NCI-H2081 (cell line): Measurements from ENCODE around the gene C19orf73.

Source experiments
- DNase-seq, 2 experiments: peaks; one replicate each; lab custom pipeline; 2025; lab: John Stamatoyannopoulos, UW

Gene C19orf73

DNA sequence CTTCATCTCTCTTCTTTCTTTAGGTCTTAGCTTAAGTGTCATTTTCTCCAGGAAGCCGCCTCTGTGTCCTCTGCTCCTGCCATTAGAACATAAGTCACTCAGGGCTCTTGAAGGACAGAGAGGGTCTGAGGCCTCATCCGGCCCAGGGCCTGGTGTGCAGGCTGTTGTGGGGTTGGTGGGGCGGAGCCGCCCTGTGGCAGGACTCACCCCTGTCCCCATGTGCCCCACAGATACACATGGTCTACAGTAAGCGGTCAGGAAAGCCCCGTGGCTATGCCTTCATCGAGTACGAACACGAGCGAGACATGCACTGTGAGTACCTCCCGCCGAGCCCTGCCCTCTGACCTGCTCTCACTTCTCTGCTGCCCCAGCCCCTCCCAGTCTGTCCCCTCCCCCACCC lies 17.8 kb downstream of the C19orf73 start:
- DNase-seq = no peak

DNA sequence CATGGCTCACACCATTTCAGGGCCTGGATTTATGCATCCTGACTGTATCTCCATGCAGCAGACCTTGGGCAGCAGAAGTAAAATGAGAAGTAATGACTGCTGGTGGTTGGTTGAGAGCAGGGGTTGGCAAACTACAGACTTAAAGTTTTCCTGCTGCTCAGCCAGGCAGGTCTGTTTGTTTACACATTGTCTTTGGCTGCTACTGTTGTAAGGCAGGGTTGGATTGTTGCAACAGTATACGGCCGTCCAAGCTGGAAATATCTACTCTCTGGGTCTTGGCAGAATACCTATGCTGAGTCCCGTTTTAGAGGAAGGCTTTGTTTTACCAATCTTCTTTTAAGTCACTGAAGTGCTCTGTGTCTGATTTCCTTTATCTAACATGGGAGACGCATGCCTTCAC lies 20.1 kb downstream of the C19orf73 start:
- no peak for DNase-seq

DNA sequence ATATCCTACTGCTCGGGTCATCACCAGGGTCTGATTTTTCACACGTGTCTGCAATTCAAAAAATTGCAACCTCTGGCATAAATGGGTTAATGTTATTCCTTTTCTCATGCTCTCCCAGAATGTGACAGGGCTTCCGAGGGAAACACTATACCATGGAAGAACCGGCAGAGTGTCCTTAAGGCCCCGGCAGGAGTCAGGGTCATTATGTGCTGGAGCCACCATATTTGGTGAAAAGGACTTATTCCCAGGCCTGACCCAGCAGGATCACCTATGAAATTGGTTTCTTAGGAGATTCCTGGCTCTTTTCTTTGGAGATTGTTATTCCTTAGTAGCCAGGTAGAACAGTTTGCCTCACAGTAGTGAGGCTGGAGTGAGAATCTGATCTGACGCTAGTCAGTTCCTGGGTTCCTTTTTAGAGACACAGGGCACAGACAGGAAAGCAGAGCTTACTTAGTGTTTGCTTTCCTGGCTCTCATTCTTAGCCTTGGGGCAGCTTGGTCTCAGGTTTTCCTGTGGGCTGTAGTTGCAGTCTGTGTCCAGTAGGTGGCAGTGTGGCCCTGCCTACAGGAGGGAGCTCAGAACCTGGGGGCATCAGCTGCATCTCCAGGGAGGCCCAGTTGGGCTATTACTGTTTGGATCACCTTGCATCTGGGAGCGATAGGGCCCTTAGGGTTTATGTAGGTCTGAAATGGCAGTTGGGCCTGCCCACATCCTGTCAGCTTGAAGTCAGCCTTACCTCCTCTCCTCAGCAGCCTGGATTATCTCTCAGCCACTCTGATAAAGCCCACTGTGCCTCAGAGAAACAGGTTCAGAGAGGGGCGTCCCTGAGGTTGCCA lies 21.3 kb downstream of the C19orf73 start:
- peak; percentile 75 to 83 for DNase-seq

DNA sequence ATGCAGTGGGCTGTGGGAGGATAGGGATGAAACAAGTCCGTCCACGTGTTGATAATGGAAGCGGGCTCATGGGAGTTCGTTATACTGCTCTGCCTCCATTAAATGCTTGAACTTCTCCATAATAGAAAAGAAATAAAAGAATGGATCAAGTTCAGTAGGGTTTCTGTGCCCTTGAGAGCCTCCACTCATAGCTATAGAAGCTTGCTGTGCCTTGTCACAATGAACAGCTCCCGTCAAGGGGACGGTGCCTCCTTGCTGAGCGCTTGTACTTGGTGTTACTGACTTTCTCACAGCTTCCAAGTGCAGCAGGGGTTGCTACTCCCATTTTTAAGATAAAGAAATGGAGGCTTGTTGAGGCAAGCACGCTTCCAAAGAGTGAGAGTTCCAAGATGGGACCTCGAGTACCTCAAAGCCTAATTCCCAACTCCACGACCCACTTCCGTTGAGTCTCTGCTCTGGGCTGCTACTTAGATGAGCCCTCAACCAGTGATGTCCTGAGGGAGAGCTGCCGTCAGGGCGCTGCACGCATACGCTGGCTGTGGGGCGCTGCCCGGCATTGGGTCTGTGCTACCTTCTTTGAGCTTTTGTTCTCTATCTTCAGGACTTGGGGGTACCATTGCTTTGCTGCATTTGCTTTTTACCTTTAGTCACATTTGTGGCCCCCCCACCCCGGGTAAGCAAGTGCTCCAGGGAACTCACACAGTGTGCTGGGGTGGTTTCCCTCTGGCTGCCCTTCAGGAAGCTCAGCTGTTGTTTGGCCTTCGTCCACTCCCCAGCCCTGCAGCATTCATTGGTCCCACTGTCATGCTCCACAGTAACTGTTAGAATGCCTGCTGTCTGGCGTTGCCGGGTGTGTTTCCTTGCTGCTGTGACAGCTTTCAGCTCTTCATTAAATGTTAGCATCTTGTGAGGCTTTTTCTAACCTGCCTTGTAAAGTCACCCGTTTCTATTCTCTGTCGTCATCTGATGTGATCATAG lies 24.1 kb downstream of the C19orf73 start:
- no peak for DNase-seq

DNA sequence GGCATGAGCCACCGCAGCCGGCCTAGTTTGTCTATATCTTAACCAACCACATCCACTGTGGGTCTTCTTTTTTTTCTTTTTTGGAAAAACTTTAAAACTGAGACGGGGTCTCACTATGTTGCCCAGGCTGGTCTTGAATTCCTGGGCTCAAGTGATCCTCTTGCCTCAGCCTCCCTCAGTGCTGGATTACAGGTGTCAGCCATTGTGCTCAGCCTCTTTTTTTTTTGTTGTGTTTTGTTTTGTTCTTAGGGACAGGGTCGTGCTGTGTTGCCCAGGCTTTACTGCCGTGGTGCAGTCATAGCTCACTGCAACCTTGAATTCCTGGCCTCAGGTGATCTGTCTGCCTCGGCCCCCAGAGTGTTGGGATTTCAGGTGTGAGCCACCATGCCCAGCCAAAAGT lies 26.3 kb downstream of the C19orf73 start:
- DNase-seq = no peak

DNA sequence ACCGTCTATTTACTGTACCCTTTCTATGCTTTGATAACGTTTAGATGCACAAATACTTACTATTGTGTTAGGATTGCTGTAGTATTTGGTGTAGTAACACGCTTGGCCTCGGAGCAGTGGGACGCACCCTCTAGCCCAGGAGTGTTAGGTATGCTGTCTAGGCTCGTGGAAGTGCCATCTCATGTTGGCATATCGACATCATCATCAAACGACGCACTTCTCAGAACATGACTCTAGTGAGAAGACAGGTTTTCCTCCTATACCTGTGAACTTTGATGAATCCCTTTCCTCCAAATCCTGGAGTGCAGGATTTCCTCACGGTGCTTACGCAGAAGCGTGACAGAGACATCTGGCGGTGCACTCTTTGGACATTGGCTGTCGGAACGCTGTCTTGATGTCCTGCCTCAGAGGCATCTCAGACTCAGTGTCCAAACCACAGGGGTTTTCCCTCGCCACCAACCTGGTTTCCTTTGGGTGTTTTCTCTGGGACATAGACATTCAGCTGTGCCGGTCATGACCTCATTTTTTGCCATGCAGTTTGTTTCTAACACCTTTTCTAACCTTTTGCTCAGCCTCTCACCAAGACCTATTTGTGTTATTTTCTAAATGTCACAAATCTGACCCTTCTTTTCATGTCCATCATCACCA lies 27.4 kb downstream of the C19orf73 start:
- no peak for DNase-seq

DNA sequence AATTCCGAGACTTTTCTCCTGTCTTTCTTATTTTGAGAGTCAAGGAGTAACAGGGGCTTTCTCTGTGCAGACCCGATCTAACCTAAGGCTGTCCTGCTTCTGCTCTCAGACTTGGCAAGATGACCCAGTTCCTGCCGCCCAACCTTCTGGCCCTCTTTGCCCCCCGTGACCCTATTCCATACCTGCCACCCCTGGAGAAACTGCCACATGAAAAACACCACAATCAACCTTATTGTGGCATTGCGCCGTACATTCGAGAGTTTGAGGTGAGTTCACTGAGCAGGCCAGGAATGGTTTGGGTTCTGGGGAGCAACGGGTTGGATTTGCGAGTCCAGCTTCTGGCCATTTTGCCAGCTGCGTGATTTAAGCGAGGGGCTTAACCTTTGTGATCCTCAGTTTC lies 32.6 kb downstream of the C19orf73 start:
- DNase-seq = no peak

DNA sequence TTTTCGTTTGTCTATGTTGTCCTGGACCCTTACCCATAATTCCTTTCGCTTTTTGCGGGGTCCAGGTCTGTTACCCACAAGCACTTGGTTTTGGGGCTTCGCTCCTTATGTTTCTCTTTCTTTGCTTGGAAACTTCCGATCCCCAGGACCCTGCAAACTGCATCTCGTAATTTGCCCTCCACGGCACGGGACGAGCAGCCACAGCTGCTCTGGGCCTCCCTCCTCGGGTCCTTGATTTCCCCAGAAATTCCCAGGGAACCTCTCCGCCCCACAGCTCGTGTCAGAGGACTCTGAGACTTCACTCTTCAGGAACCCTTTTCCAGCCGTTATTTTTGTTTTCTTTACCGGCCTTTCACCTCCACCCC lies 33.1 kb downstream of the C19orf73 start:
- DNase-seq = no peak

DNA sequence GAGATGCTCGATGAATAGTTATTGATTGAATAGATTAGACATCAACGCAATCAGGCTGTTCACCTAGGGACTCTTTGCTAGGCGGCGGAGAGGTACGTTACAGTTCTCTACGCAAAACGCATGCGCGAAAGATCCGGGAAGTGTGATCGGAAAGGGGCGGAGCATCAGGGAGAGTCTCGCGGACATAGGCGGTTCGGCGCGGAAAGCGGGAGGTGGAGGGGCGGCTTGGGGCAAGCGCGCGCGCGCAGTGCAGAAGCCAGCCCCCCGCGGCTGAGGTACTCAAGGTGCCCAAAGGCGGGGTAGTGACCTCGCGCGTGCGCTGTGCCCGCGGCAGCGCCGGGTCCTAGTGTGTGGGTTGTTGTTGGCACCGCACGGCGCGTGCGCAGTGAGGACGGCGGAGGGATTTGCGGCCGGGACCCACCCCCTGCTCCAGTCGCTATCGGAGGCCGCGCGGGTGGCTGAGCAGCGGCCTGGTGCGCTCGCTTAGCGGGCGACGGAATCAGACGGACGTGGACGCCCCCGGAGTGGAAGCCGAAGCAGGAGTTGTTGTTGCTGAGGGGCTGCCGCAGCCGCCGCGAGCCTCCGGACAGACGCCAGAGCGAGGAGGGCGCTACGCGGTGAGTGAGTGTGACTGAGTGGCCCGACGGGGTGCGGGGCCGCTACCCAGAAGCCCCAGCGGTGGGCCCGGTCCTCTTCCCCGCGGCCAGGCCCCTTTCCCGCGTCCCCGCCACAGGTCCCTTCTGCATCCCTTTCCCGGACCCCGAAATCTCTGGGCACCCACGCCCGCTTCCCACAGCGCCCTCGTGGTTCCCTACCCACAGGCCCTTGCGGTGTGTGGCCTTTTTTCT lies 33.7 kb downstream of the C19orf73 start, which contains the start of gene SNRNP70:
Gene SNRNP70 (plus strand): TSS at position 432 of the 848 bp plus-strand sequence. CDS start 964 bp downstream, outside the sequence.
- peak; percentile 99 for DNase-seq

DNA sequence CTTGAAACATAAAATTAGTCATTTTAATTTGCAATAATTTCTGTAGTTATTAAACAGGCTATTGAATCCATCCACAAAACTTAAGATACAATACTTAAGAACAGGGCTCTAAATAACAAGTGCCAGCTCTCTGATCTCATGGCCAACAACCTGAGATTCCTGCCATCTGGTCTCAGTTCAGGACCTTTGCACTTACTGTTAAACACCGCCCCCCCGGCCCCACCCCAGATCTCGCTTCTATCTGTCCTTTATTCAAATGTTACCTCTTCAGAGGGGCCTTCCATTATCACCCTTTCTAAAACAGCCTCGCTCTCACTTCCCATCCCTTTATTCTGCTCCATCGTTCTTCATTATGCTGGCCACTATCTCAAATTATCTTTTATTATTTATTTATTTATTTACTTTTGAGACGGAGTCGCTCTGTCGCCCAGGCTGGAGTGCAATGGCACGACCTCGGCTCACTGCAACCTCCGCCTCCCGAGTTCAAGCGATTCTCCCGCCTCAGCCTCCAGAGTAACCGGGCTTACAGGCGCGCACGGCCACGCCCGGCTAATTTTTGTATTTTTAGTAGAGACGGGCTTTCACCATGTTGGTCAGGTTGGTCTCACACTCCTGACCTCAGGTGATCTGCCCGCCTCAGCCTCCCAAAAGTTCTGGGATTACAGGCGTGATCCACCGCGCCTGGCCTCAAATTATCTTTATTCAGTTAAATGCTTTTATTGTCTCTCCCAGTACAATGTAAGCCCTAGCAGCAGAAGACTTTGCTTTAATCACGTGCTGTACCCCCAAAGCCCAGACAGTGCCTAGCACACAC lies 34.5 kb downstream of the C19orf73 start:
- no peak for DNase-seq

DNA sequence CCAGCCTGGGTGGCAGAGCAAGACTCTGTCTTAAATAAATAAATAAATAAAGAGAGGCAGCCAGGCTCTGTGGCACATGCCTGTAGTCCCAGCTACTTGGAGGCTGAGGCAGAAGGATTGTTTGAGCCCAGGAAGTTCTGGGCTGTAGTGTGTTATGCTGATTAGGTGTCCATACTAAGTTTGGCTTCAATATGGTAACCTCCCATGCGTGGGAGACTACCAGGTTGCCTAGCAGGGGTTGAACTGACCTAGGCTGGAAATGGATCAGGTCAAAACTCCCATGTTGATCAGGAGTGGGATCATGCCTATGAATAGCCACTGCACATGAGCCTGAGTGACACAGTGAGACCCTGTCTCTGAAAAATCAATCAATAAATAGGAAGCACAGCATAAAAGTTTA lies 37.7 kb downstream of the C19orf73 start:
- no peak for DNase-seq

DNA sequence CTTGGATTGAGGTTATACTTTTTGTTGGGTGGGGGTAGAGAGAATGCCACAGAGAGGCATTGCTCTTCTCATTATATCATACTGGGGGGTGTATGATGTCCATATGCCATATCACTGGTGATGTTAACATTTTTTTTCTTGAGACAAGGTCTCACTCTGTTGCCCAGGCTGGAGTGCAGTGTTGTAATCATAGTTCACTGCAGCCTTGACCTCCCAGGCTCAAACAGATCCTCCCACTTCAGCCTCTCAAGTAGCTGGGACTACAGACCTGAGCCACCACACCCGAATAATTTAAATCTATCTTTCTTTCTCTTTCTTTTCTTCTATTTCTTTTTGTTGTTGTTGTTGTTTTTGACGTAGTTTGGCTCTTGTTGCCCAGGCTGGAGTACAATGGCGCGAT lies 38.6 kb downstream of the C19orf73 start:
- DNase-seq = no peak

DNA sequence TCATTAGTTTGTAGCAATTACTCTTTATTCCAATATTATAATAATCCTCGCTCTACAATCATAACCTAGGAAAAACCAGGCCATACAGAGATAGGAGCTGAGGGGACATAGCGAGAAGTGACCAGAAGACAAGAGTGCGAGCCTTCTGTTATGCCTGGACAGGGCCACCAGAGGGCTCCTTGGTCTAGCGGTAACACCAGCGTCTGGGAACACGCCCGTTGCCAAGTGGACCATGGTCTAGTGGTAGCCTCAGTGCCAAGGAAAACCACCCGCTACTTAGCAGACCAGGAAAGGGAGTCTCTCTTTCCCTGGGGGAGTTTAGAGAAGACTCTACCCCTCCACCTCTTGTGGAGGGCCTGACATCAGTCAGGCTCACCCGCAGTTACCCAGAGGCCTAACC lies 44.1 kb downstream of the C19orf73 start:
- DNase-seq = peak; percentile 9 to 43

DNA sequence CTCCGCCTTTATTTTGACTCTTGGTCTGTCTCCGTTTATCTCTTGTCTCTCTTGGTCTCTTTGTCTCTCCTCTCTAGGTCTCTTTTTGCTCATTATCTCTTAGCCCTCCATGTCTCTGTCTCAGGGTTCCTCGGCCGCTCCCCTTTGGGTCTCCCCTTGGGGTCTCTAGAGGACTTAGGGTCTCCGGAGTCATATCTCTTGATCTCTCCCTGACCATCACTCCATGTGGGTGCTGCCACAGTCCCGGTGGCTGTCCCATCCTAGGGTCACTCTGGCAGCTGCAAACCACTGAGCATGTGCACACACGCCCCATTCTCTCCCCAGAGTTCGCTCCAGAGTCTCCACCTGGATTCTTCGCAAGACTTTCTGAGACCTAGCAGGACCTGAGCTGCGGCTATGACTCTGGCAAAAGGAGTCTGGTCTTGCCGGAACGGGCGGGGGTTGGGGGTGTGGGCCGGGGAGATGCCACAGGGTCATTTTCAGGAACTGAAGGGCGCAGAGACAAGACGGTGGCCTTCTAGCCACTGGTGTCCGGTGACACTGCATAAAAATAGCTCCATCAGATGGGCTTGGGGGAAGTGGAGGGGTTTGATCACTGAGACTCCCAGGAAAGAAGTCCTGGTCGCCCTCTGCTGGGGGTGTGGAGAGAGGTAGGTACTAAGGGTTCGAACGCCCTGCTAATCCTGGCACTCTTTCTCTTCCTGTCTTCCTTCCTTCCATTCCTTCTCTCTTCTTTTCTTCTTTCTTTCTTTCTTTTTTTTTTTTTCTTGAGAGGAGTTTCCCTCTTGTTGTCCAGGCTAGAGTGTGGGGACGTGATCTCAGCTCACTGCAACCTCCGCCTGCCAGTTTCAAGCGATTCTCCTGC lies 45.2 kb downstream of the C19orf73 start:
- DNase-seq = peak in 1 of 2 experiments; percentile 20

DNA sequence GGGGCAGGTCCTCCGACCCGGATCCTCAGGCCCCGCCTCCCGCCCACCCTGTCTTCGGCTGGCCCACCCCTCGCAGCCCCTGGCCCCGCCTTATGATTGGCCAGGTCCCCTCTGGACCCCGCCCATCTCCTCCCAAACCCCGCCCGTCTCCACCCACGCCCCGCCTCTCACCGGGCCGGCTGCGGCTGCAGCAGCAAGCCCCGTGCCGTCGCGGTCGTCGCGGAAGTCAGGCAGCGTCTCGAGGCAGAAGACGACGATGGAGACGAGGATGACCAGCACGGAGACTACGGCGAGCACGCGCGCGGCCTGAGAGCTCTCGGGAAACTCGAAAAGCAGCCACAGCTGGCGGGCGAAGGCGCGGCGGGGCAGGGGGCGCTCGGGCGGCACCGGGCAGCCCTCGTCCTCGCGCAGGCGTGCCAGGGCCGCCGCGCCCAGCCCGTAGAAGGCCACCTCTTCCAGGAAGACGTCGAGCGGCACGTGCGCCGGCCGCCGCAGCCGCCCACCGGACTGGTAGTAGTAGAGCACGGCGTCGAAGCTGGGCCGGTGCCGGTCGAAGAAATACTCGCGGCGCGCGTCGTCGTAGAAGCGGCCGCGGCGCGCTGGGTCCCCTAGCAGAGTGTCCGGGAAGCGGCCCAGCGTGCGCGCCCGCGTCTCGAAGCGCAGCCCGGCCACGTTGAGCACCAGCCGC lies 46.9 kb downstream of the C19orf73 start:
- DNase-seq = no peak

DNA sequence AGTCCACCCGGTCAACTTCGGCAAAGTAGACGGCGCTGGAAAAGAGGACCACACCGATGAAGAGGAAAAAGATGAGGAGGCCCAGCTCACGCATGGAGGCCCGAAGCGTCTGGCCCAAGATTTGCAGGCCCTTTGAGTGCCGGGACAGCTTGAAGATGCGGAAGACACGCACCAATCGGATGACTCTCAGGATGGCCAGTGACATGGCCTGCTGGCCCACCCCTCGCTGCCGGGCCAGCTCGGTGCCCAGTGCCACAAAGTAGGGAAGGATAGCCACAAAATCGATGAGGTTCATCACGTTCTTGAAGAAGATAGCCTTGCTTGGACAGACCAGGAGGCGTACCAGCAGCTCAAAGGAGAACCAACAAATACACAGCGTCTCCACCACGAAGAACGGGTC lies 48.5 kb downstream of the C19orf73 start:
- no peak for DNase-seq

DNA sequence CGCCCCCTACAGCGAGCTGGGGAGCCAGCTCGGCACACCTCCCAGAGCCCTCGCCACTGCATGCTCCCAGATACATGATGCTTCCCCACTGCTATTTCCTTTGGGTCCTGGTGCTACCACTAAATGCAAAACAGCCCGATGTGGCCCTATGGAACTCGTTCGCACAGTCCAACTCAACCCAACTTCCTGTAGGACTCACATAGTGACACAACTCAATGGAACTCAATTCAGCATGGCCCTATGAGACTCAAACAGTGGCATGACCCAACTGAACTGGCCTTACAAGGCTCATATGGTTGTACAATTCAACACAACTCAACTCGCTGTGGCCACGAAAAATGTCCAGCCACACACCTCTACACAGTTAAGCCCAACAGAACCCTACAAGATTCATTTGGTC lies 49.9 kb downstream of the C19orf73 start:
- DNase-seq = no peak
